Neural crest cell (in vitro differentiated cells): Measurements from ENCODE around the gene NR2C2AP. TPM values are rescaled to one million over a fixed set of nuclear protein-coding genes. Genes with fewer than 3 reads are reported as not detected.
"Not testable (repeated sequence)": the region's sequence is repeated elsewhere in the genome, so short reads cannot be mapped to it uniquely, and the experiment has no call there.

Experiments
- DNase-seq: peaks from one replicate; pipeline ENCODE4 v3.0.0; 2021; ENCODE audit warnings: low read depth, mixed read lengths, low spot score
- H3K27ac Mint-ChIP-seq: one replicate; pipeline ENCODE4 v1.8.0; 2021; ENCODE audit warnings: mild to moderate bottlenecking, mixed read lengths; ENCODE audit not compliant: unreplicated experiment
- H3K27me3 Mint-ChIP-seq: 2 replicates; pipeline ENCODE4 v1.8.0; 2021; ENCODE audit warnings: low read depth, mild to moderate bottlenecking, mixed read lengths
- H3K36me3 Mint-ChIP-seq: 2 replicates; pipeline ENCODE4 v1.8.0; 2021; ENCODE audit warnings: low read depth, mild to moderate bottlenecking, mixed read lengths
- H3K4me1 Mint-ChIP-seq: 2 replicates; pipeline ENCODE4 v1.8.0; 2021; ENCODE audit warnings: mixed read lengths
- H3K4me3 Mint-ChIP-seq: one replicate; pipeline ENCODE4 v1.8.0; 2021; ENCODE audit warnings: mild to moderate bottlenecking, mixed read lengths
- H3K9me3 Mint-ChIP-seq: 2 replicates; pipeline ENCODE4 v1.8.0; 2021; ENCODE audit warnings: mixed read lengths
- CTCF ChIP-seq: fragments of 200-600 bp; sonication (generic); conservative IDR thresholded peaks from 2 replicates; pipeline ENCODE4 v1.5.0; 2021; ENCODE audit warnings: antibody characterized with exemption, mild to moderate bottlenecking
- total RNA-seq: library from RNA; stranded (reverse); gene quantifications from 2 replicates; pipeline ENCODE4 v1.2.1, GENCODE V29; 2021

The NR2C2AP gene
- total RNA-seq, 1 donor from 2014 or later = 18.6 TPM

- no peak for DNase-seq
- Mint-ChIP-seq H3K9me3 (no peaks in the 10 kb centered on the region), H3K4me3 (no peak overlapping the region), H3K36me3 (no peaks in the 10 kb centered on the region), H3K27me3 (peaks cover 52% of the 10 kb centered on the region), H3K27ac (no peak overlapping the region), H3K4me1 (no peaks in the 10 kb centered on the region)
- TF ChIP-seq CTCF = no peak
These were observed 20.4 kb upstream of the NR2C2AP start for GRCh38 chr19:19223636-19224035.

- Mint-ChIP-seq H3K9me3 (no peaks in the 10 kb centered on the region), H3K4me1 (no peaks in the 10 kb centered on the region), H3K27ac (no peak overlapping the region), H3K4me3 (no peak overlapping the region), H3K27me3 (peaks cover 47% of the 10 kb centered on the region), H3K36me3 (no peaks in the 10 kb centered on the region)
- TF ChIP-seq CTCF = no peak
- no peak for DNase-seq
These were observed 19.8 kb upstream of the NR2C2AP start for GRCh38 chr19:19223060-19223459.

- not testable (repeated sequence) for H3K4me1 Mint-ChIP-seq, H3K36me3 Mint-ChIP-seq, H3K27ac Mint-ChIP-seq, H3K9me3 Mint-ChIP-seq, H3K4me3 Mint-ChIP-seq, DNase-seq
- H3K27me3 Mint-ChIP-seq = peaks cover 52% of the 10 kb centered on the region
These were observed 17.8 kb upstream of the NR2C2AP start for GRCh38 chr19:19221000-19221399.

GRCh38 chr19:19218911-19219310, 15.7 kb upstream of the NR2C2AP start:
- Mint-ChIP-seq H3K27me3 (peaks cover 55% of the 10 kb centered on the region), H3K9me3 (no peaks in the 10 kb centered on the region)

GRCh38 chr19:19217099-19217498, 13.9 kb upstream of the NR2C2AP start:
- Mint-ChIP-seq H3K27me3 (peaks cover 61% of the 10 kb centered on the region), H3K4me3 (peak overlapping the region; percentile 35)

More at GRCh38 chr19:19218911-19219310, 15.7 kb upstream of the NR2C2AP start:
- no peak for DNase-seq
- H3K4me1 Mint-ChIP-seq = peaks cover 7% of the 10 kb centered on the region
- H3K27ac Mint-ChIP-seq = no peak overlapping the region
- no peak for TF ChIP-seq CTCF
- no peaks in the 10 kb centered on the region for H3K36me3 Mint-ChIP-seq
- H3K4me3 Mint-ChIP-seq = no peak overlapping the region

GRCh38 chr19:19215792-19216191, 12.6 kb upstream of the NR2C2AP start:
- H3K27ac Mint-ChIP-seq = no peak overlapping the region
- H3K9me3 Mint-ChIP-seq = no peaks in the 10 kb centered on the region
- no peaks in the 10 kb centered on the region for H3K36me3 Mint-ChIP-seq
- TF ChIP-seq CTCF = no peak
- no peak overlapping the region for H3K4me3 Mint-ChIP-seq
- no peak for DNase-seq
- peaks cover 14% of the 10 kb centered on the region for H3K4me1 Mint-ChIP-seq
- peaks cover 71% of the 10 kb centered on the region for H3K27me3 Mint-ChIP-seq

More at GRCh38 chr19:19217099-19217498, 13.9 kb upstream of the NR2C2AP start:
- TF ChIP-seq CTCF = peak; percentile 20
- no peak for DNase-seq
- no peak overlapping the region for H3K27ac Mint-ChIP-seq
- H3K36me3 Mint-ChIP-seq = no peaks in the 10 kb centered on the region
- H3K9me3 Mint-ChIP-seq = no peaks in the 10 kb centered on the region
- H3K4me1 Mint-ChIP-seq = peaks cover 14% of the 10 kb centered on the region
